RCC 7860 (cell line): ENCODE data around the gene NKX1-1.
"Not testable (repeated sequence)": the region's sequence is repeated elsewhere in the genome, so short reads cannot be mapped to it uniquely, and the experiment has no call there.

Experiments used
- DNase-seq: peaks from one replicate; pipeline ENCODE4 v3.0.0-alpha.2; 2015; ENCODE audit warnings: low spot score
- FAIRE-seq: peaks from 2 replicates; lab custom pipeline; 2012; peaks lifted over from hg19 to GRCh38; lab: Jason Lieb, UNC

The NKX1-1 gene

DNA sequence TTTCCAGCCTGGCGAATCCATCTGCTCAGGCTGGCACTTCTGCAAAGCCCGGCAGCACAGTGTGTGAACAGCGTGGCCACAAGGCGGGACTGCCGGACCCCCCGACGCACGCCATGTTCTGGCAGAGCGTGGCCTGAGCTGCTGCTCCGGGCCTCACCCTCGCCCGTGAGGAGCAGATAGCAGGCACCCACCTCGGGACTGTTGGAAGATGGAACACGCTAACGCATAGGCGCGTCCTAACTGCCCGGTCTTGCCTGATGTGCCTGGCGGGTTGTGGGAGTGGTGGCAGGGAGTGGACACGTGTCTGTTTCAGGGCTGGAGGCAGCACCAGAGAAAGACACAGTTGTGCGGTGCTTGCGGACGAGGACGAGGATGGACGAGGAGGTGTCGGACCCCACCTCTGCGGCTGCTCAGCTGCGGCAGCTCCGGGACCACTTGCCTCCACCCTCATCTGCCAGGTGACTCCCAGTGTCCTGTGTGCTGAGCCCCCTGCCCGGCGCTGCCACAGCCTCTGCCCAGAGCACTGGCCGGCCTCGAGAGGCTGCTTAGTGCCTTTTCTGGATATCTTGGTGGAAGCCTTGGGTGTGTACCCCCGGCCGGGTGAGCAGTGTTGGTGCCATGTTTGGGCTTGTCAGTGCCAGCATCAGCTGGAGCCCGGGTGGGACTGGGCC lies 31.1 kb downstream of the NKX1-1 start:
- FAIRE-seq (no peak), DNase-seq (no peak)

DNA sequence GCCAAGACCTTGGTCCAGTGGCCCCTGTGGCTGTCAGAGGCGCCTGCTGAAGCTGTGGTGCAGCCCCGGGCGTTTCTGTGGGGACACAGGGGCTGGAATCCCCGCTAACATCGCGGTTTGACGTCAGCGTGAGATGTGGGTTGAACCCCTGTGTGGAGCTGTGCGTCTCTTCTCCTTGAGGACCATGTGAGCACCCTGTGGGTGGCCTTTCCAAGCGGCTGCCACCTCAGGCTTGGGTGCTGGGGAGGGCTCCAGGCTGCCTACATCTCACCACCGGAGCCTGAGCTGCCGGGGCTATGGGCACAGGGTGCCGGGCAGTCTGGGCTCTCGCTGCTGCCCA lies 31.6 kb downstream of the NKX1-1 start:
- no peak for DNase-seq
- no peak for FAIRE-seq

DNA sequence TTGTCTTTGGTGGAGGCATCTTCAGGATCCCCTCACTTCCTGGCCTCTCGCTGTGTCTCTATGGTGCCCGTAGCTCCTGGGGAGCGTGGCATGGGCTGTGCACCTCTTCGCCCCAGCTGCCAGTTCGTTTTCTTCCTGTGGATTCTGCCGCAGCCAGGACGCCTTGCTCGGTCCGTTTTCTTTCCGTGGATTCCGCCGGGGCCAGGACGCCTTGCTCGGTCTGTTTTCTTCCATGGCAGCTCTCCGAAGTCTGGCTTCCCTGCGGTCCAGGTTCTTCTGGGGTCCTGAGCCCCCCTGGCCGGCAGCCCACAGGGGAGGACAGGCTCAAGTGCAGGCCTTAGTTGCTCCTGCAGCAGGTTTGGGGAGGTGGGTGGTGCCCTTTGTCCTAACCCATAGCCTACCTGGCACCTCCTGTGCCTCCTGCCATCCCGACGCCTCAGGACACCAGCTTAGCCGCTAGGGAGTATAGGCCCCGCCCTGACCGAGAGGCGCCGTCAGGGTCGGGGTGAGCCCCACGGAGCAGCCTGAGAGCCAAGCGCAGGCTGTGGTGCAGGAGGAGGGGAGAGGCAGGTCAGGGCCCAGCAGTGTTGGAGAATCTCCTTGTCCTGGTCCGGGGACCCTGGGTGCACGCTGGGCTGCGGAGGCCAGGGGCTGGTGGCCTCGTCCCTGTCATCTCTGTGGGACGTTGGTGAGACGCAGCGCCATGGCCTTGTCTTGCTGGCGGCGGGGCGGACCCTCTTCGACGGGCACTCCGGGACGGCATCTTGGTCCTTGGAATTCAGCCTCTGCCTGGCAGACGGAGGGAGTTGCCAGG lies 32.1 kb downstream of the NKX1-1 start:
- DNase-seq (no peak), FAIRE-seq (no peak)

DNA sequence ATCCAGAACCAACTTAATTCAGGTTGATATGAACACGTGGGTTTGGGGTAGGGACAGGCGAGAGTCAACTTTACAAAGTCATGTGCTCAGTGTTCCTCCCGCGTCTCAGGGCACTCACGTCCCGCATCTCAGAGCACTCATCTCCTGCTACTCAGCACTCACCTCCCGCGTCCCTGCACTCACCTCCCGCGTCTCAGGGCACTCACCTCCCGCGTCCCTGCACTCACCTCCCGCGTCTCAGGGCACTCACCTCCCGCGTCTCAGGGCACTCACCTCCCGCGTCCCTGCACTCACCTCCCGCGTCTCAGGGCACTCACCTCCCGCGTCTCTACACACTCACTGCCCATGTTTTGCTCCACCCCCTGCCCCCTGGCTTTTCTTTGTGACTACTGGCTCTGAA lies 33.7 kb downstream of the NKX1-1 start:
- DNase-seq, FAIRE-seq: not testable (repeated sequence)

DNA sequence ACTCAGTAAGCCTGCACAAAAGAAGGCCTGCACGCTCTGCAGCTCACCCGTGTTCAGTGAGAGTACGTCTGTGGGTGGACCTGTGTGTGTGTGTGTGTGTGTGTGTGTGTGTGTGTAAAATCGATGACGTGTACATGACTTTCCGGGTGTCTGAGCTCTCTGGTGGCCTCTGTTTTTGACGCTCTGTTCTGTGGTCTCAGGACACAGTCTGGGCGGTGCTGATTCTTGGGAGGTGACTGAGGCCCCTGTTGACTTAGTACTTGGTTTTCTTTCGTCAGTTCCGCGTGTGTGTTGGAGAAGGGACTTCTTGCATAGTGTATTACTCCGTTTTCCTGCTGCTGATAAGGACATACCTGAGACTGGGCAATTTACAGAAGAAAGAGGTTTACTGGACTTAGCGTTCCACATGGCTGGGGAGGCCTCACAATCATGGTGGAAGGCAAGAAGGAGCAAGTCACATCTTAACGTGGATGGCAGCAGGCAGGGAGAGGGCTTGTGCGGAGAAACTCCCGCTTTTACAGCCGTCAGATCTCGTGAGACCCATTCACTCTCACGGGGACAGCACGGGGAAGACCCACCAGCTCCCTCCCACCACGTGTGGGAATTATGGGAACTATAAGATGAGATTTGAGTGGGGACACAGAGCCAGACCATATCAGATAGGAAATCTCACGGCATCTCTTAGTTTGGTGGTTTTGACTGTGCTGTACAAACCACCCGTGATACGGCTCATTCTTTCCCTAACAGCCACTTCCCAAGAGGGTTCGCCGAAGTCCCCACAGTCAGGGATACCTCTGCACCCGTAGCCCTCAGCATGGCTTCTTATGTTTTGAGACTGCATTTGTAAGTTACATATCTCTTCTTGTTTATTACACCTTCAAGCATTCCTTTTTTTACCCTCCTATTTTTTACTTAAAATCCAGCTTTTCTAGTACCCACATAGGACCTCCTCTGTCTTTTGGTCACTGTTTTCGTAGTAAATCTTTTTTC lies 34.8 kb downstream of the NKX1-1 start:
- DNase-seq (no peak), FAIRE-seq (no peak)

DNA sequence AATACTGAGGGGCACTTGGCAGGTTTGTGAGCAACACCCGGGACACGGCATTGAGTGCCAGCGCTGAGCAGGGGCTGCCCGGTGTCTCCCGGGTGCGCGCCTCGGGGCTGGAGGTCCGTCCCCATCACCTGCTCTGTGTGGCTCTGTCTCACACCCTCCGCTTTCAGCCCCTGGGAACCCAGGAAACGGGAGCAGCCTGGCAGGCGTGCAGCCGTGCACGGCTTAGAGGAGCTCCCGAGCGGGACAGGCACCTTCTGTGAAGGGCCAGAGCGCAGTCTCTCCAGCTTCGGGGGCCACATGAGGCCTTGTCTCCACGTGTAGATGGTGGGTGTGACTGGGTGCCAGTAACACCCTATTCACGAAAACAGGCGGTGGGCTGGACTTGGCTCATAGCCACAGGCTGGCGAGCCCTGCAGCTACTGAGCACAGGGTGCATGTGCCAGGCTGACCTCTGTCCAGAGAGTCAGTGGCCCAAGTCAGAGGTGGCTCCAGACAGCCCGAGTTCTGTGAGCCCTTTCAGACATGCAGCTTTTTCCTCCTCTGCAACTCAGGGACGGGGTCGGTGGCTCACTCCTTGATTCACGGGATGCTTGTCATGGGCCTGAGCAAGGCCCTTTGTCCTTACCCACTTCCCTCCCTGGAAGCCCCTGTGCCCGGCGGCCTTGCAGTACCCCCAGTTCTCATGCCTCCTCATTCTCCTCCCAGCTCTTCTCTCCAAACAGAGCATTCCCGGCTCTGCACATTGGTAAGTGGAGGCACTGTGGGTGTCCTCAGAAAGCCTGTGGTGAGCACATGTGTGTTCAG lies 35.7 kb downstream of the NKX1-1 start:
- DNase-seq (no peak), FAIRE-seq (no peak)

DNA sequence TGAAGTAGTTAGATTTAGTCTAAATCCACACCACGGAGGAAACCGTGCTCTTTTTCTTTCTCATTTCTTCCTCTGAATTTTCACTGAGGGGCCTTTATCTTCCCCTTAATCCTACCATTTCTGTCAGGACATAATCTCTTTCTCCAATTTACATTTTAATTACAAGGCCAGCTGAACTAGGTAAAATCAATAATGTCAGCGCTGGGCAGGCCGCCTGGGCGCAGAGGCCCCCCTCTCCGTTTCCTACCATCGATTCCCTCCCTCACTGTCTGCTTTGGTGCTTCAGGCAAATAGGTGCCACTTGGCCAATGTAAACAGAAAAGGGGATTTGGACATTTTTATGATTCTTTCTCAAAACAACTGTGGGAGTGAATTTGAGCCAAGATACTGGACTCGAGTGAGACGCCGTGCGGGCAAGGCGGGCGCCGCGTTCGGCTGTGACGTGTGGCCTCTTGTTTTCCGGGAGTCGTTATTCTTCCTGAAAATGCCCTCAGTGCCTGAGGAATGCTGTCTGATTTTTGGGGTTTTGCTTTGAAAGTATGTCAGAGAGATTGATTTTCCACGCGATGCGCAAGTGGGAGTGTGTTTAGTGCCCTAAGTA lies 36.7 kb downstream of the NKX1-1 start:
- DNase-seq (no peak), FAIRE-seq (no peak)

DNA sequence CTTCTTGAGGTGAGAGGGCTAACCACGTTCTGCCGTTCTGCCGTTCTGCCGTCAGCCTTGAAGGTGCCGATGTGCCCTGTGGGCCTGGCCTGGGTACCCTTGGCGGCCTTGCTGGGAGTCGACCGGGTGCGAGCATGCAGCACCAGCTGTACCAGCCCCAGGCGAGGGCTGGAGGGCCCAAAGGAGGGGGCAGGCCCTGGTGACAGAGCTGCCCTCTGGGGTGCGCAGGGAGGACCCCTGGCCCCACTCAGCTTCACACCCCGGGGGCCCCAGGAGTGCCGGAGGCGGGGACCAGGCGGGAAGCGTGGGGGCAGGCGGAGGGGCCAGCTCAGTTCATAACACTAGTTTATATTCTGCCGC lies 37.2 kb downstream of the NKX1-1 start:
- DNase-seq, result no peak
- no peak for FAIRE-seq

DNA sequence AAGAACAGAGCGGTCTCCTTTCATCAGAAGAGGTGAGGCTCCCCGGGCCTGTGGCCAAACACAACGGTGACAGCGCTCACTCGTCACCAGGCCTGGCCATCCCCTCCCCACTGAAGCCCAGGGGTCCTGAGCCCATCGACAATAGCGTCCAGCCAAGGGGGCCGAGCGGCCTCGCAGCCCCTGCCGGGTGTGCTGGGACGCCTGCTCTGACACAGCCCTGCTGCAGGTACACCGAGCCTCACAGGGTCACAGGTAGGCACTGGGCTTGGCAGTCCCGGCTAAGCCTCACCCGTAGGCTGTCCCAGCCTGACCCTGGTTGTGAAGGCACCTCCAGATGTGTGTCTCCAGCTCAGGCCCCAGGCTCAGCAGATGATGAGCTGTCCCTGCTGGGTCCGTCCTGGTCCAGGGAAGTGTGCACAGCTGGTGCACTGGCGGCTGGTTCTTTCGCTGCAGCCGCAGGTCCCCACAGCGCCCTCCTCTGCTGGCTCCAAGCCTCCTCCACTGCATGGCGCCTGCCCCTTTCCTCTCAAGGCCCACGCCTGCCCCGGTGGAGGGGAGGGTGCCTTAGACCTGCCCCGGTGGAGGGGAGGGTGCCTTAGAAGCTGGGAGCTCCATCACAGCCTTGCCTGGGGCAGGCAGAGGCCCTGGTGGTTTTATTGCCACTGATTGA lies 37.7 kb downstream of the NKX1-1 start:
- FAIRE-seq, result no peak
- no peak for DNase-seq

DNA sequence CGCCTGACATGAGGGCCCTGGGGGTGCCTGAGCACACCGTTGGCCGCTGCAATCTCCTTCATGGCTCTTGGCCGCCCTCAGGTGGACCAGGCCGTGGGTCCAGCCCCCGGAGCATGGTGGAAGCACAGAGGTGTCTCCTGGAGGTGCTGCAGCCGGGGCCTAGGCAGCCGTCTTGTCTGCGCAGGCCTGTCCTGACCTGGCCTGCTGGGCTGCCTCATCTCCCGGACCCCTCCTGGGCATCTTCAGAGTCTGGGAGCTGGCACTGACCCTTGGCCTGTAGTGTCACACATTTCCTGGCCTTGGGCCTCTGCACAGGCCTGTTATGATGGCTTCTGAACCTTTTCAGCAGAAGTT lies 38.3 kb downstream of the NKX1-1 start:
- DNase-seq (no peak), FAIRE-seq (no peak)

DNA sequence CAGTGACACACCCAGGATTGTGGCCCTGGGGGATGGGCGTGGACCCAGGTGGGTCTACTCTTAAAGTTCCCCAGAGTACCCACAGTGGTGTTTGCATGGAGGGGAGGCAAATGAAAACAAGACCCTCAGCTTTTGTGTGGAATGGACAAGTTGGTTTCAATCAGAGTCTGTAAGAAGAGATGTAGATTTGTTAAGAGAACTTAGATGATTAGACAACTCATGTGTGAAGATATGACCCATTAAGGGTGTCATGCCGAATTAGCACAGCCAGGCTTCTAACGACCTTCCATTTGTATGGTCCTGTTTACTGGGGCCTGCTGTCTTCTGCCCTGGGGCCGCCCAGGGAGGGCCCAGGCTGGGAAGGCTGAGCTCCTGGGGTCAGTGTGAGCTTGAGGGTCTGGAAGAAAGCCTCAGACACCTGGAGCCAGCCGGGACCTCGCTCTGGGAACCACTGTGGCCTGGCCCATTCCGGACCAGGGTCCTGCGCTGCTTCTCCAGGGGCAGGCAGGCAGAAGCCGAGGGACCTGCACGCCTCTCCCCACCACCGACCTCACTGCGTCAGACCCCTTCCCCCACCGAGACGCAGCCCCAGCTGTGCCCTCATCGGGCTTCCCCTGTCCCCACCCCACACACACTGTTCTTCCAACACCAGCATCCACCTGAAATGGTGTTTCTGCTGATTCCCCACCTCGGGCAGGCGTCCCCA lies 38.9 kb downstream of the NKX1-1 start:
- DNase-seq (no peak), FAIRE-seq (no peak)

DNA sequence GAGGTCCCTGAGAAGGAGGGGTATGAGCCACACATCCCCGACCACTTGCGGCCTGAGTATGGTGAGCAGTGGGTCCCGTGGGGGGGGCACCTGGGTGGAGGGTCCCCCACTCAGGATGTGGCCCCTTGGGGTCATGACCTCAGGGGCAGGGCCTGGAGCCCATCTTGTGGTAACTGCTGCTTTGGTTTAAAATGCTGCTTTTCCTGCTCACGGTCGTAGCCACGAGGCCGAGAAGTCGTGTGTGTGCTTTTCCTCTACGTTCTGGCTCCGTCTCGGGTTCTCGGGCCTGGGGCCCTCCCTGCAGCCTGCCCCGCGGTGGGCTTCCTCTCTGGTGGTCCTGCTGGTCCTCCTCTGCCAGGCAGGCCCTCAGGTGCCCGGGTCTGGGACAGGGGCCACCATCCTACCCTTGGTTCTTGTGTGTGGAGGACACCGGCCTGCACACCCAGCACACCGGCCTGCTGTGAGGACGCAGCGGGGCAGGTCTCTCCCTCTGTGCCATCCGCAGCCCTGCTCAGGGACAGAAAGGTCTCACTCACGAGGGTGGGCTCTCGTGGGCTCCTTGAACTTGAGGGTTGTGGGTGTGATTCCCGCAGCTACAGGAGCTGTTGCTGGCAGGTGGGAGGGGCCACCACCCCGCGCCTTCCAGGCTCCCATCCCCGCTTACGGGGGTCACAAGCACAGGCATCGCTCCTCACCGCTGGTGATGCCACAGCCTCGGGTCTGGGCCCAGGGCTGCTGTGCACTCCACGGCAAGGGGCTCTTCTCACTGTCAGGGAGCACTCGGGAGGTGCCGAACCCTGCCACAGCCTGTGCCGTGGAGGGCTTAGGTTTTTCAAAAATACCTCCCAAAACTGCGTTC lies 39.6 kb downstream of the NKX1-1 start:
- FAIRE-seq, result no peak
- DNase-seq, result no peak

DNA sequence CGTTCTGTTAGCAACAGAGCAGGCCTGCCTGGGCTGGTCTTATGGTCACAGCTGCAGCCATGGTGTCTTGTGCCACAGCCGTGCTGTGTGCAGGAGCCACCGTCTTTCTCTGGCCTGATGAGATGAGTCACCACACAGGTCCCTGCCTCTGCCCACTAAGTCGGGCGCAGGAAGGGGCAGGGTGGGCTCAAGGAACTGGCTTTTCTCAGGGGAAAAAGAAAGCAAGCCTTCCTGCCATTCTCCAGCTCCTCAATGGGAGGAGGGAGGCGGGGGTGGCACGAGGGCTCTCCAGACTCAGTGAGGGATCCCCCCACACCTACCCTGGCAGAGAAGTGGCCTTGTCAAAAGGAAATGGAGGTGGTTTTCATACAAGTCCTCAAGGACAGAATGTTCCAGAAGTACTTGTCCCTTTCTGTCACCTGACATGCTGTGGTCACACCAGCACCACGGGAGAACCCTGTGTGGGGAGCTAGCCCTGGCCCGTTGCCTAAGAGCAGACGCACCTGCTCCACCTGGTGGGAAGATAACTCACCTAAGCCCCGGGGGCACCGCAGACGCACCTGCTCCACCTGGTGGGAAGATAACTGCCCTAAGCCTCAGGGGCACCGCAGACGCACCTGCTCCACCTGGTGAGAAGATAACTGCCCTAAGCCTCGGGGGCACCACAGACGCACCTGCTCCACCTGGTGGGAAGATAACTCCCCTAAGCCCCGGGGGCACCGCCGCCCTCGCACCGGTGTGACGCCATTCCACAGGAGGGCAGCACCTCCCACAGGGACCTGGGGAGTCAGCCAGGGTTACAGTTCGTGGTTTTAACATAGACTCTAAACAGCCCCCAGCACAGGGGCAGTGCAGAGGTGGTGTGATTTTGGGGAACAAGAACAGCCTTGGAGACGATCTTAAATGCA lies 40.7 kb downstream of the NKX1-1 start:
- FAIRE-seq, result no peak
- no peak for DNase-seq

DNA sequence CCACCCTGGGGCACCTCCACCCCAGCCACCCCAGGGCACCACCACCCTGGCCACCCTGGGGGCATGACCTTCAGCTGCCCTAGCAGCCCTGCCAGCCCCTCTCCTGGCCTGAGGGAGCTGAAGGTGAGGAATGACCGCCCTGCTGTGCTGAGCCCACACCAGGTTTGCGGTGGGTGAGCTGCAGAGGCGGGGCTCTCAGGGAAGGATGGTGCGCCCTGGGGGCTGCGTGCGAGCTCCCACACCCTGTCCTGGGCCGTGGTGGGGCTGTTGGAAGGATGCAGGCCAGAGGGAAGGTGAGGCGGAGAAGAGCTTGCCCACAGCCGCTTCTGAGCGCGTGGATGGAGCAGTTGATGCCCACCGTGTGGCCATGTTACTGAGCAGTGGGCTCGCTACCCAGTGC lies 41.5 kb downstream of the NKX1-1 start:
- DNase-seq, result no peak
- FAIRE-seq, result no peak

DNA sequence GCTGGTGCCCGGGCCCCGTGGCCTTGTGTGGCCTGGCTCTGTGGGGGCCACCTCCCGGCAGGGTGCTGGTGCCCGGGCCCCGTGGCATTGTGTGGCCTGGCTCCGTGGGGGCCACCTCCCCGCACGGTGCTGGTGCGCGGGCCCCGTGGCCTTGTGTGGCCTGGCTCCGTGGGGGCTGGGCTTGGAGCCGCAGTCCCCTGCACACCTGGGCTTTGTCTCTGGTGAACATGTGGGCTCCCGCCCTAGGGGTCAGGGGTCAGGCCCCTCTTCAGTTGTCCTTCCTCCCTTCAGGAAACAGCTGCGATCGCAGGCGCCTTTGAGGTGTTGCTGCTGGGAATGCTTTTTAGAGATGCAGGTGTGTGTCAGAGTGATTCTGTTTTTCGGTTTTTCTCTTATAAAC lies 42.0 kb downstream of the NKX1-1 start:
- no peak for FAIRE-seq
- DNase-seq, result no peak

DNA sequence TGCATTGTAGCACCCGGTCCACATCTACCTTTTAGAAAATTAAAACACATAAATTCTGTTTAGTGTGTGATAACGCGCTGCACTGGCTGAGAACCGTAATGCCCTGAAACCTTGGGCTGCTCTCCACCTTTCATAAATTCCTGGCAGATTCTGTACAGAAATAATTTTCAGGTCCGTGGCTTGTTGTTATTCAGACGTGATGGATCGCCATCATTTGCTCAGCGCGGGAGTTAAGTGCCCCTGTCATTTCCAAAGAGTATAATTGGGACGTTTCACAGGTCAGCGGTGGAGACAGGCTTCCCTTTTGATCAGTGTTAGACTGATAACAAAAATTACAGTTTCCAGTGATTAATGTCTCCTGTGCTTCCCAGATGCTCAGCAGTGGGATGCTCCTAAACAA lies 42.7 kb downstream of the NKX1-1 start:
- FAIRE-seq, result no peak

DNA sequence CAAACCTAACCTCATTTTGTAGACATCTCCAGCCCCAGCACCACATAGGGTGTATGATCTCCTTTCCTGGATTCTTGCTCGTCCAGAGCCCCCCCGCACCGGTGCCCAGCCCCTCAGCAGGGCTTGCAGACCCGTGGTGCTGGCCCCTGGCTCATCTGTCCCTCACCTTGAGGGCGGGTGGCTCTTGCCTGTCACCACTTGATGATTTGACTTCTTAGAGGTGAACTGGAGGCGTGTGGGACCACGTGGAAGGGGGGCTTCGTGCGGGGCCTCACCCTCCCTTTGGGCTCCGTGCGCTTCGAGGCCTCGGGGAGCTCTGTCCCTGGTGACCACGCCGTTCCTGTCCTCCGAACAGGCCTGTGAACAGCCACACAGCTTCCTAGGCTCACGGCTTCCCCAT lies 43.7 kb downstream of the NKX1-1 start:
- DNase-seq (no peak), FAIRE-seq (no peak)

More for the DNA sequence above, 42.7 kb downstream of the NKX1-1 start:
- no peak for DNase-seq
